GM18519 (cell line): ENCODE measurements around the gene ATG9B.

Experiments used
- ATAC-seq: cut with Tn5 transposase; IDR thresholded peaks from one replicate; pipeline ENCODE4 v1.9.1; 2021; ENCODE audit warnings: mild to moderate bottlenecking, moderate library complexity; ENCODE audit not compliant: unreplicated experiment, low FRiP score

ATG9B gene

GRCh38 chr7:150986556-150986955 lies 37.7 kb downstream of the ATG9B start:
- ATAC-seq: no peak

- no peak for ATAC-seq
Measured at GRCh38 chr7:150986099-150986512, 38.2 kb downstream of the ATG9B start.

DNA sequence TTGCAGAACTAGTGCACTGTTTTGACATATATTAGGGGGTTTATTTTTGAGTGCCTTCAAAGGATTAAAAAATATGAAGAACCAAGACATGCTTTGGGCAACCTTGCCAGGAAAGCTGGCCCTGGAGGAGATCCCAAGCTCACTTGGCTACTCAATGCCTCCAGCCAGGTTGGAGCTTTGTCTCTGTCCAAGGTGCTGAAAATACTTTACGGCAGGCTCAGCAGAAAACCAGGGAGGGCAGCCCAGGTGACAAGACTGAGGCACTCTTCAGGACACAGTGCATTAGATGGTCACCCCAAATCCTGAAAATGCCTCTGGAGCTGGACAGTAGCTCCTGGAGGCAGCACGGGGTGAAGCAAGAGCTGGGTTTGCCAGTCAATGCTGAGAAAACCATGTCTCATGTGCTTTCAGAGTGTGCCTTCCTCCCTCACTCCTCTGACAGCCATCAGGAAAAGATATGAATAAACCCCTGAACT lies 40.4 kb downstream of the ATG9B start:
- no peak for ATAC-seq

GRCh38 chr7:150982351-150982750 lies 41.9 kb downstream of the ATG9B start:
- no peak for ATAC-seq

DNA sequence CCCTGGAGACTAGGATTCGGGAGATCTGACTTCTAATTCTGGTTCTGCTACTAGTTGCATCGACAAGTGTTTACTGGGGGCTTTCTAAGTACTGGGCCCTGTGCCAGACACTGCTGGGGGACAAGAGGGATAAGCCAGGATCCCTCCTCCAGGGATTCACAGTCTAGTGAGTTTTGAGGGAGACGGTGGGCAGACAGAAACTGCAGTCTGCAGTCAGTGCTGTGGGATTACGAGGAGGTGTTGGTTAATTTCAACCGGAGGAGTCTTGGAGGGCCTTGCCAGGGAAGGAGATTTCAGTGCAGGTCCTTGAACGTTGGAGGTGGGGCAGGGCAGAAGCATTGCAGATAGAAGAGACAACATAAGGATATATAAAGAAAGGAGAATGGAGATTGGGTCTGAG lies 42.6 kb downstream of the ATG9B start:
- ATAC-seq: no peak

- ATAC-seq: no peak
Measured at GRCh38 chr7:150980663-150981062, 43.6 kb downstream of the ATG9B start.

- ATAC-seq: no peak
Measured at GRCh38 chr7:150979713-150980390, 44.4 kb downstream of the ATG9B start.

DNA sequence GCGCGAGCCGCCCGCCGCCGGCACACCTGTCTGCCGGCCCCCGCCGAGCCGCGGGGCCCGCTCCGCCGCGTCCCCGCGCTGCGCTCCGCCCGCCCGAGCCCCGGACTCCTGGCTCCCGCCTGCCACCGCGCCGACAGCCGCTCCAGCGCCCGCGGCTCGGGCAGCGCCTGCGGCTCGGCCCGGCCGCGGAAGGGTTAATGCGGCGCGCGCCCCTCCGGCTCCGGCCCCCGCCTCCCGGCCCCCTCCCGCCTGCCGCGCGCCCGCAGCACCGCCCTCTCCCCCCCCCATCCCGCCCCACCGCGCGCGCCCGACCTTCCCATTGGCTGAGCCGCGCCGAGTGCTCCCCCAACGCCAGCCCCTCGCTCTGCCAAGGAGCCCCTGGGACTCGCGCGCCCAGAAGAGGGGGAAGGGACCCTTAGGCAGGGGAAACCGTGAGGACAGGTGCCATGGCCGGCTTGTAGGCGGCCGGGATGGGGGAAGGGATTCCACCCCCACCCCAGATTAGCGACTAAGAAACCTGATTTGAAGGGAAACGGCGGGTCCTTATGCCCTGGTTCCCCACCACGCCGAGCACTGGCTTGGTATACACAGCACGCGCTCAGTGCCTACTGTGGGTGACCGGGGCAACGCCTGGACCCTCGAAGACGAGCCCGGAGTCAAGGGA lies 46.0 kb downstream of the ATG9B start, which contains the start of gene KCNH2:
Gene KCNH2 (minus strand): TSS at position 196 of the 664 bp plus-strand sequence. CDS start 408 bp downstream, outside the sequence.
- no peak for ATAC-seq

DNA sequence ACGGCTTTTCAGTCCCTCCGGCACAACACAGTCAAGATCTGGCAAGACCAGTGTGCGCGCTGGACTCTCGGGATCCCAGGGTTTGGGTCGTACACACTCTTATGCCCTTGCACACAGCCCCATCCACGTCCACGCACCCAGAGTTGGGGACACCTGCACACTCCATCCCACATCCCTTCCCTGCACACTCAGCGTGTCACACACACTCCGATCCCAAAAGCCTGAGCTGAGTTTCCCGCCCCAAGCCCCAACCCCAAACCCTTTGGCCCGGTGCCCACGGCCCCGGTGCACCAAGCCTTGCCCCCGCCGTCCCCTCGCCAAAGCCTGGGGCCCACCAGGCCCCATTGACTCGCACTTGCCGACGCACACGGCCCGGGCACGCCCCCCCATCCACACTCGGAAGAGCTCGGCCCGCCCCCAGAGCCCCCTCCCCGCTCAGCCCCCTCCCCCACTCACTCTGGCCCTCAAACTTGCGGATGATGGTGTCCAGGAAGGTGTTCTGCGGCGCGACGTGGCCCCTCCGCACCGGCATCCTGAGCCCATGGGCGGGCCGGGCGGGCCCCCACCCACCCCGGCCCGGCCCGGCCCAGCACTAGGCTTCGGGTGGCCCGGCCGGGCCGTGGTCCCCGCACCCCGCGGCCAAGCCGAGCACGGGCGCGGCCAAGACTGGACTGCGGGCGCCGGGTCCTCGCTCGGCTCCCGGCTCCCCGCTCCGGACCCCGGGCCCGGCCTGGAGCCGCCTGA lies 46.7 kb downstream of the ATG9B start:
- ATAC-seq: no peak

DNA sequence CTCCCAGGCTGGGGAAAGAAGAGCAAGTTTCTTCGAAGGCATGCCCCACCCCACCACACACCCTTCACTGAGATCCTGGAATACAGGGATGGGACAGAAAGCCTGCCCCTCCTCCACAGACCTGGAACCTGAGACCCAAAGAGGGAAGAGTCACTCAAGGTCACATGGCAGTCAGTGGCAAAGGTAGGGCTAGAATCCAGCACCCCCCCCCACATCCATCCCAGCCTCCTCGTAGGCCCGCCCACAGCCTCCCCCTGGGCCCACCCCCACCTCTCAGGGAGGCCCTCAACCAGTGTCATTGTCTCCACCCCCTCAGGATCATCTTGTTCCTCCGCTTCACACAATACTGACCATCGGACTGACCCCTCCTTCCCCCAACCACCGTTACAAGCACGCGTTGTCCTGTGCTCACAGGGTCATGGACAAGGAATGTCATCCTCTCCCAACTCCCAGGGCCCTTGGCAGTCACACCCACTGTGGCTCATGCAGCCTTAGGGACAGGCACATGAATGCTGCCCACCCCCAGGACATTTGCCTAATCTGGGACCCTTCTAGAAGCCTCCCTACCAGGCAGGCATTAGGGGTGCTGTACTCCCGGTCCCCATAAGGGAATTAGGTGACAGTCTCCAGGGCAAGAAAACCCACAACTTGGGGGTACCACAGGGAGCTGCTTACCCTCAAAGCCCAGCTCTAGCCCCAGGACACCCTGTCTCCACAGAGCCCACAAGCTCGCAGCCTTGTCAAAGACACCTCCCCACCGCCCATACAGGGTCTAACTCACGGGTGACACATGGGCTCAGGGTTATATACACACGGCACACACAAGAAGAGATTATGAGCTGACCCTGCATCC lies 47.5 kb downstream of the ATG9B start:
- ATAC-seq: no peak

- ATAC-seq: no peak
Measured at GRCh38 chr7:150975536-150976319, 48.6 kb downstream of the ATG9B start.

- ATAC-seq: peak; percentile 54
Measured at GRCh38 chr7:150974468-150975391, 49.6 kb downstream of the ATG9B start.

DNA sequence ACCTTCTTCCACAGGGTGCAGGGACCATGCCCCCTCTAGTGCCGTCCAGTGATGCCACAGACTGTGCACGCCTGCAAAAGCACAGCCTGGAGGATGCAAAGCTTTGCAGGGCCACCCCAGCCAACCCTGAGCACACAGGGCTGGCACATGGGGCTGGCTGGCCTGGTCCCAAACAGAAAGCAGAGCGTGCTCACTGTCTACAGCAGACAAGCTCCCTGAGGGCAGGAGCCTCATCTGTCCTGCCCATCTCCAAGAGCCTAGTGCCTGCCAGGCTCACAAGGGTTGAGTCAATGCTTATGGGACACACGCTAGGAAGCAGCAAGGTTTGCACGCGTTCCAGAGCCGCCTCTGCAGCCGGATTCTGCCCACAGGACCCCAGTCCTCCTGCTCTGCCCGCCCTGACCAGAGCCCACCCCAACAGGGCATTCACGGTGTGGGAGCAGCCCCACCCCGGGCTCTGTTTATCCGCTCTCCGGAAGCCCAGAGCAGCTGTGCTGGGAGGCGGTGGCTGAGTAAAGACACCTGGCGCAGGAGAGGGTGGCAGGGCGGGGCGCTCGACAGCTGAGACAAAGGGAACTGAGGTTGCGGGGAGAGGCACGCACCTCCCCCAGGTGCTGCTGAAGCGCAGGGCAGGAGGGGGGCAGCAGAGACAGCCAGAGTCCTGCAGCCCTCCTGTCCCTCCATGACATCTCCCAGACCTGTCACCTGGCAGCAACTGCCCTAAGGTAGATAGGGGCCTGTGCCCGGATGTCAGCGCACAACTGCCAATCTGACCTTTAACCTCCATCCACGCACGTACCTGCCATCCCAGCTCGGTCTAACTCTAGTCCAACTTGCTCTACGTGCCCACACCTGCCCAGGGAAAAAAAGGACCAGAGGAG lies 50.5 kb downstream of the ATG9B start:
- ATAC-seq: no peak

DNA sequence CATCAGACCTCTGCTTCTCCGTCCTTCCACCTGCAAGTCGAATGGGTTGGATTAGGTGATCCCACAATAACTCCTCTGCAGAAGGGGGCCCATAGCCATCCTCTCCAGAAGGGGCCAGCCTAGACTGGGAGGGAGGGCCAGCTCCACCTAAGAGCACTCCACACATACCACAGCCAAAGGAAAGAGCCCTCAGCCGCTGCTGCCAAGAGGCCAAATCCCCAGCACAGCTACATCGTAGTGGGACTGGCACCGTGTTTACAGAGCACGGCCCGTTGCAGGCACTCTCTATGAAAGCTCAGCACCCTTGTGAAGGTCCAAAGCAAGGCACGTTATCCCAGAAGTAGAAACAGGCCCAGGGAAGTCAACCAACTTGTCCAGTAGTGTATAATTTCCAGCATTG lies 51.6 kb downstream of the ATG9B start:
- no peak for ATAC-seq

GRCh38 chr7:150972023-150972468 lies 52.2 kb downstream of the ATG9B start:
- no peak for ATAC-seq

GRCh38 chr7:150971242-150972022 lies 52.9 kb downstream of the ATG9B start:
- ATAC-seq: no peak

DNA sequence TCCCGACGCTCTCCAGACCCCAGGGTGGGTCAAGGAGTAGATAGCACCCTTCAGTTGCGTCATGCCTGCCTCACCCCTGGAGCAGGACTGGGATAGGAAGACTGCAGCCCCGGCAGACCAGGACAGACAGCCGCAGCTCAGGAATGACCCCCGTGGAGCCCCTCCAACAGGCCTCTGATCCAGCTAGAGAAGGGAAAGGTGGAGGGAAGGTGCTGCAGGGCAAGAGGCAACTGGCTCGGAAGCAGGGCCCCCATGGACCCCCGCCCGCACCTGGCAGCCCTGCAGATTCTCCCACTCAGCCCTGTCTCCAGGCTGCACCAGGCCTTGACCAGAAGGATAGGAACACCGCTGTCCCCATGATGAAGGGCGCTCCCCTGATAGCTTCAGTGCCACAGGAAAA lies 53.9 kb downstream of the ATG9B start:
- ATAC-seq: no peak
